ENCODE results near the gene MMEL1. TPM values are rescaled to one million over a fixed set of nuclear protein-coding genes. Genes with fewer than 3 reads are reported as not detected.

Gene MMEL1
- total RNA-seq, 6 donors from 2014 or later, result 2.9 to 5.5 (median 5.1) TPM; not detected in 2

DNA sequence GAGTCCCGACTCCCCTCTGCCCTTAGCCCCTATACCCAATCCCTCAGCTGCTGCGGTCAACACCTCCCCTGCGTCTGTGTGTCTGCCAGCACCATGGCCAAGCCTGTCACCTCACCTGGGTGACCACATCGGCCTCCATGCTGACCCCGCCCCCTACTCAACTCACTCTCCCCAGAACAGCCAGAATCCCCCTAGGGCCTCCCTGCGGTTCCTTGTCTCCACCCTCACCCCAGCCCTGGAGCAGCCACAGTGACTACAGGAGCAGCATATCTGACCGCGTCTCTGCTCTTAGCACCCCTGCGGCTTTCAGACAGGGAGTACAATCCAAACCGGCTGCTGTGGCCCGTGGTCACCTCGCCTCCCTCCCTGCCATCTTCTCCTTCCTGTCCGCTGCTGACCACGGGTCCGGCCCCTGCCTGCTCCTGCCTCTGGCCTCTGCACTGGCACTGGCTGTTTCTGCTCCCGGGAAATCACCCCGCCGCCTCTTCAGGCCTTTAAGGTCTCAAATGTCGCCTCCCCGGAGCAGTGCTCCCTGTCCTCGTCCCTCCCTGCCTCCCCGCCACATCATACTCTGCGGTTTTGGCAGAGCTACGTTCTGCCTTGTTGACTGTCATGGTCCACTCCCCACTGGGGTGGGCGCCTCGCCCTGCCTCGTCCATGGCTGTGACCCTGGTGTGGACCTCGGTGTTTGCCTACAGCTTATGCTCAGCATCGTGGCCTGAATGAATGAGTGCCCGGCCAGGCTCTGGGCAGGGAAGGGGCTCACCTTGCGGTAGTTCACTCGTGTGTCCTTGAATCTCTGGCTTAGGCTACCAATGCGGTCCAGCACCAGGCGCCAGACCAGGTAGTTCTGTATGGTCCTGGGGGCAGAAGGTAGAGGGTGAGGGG lies 35.1 kb downstream of the MMEL1 start:
- no peak for TF ChIP-seq EP300 (IDR thresholded peaks at IDR 0.05)
- no peak for TF ChIP-seq POLR2A (IDR thresholded peaks at IDR 0.05)
- Histone ChIP-seq H3K4me3 (no peak overlapping the region), H3K9me3 (peaks cover 0 to 4% (median 0%) of the 10 kb centered on the region in 4 donors), H3K4me1 (peaks cover 11 to 21% (median 17%) of the 10 kb centered on the region in 4 donors), H3K27me3 (no peaks in the 10 kb centered on the region), H3K27ac (no peak overlapping the region), H3K36me3 (no peaks in the 10 kb centered on the region)
- DNase-seq (peak in 1 of 2 donors; percentile 64), ATAC-seq (ENCODE audit: low FRiP score in 2 of 2) (no peak)
- 75 to 79% methylated on average over 24 to 34 of the region's 34 CpGs for WGBS, 2 donors

DNA sequence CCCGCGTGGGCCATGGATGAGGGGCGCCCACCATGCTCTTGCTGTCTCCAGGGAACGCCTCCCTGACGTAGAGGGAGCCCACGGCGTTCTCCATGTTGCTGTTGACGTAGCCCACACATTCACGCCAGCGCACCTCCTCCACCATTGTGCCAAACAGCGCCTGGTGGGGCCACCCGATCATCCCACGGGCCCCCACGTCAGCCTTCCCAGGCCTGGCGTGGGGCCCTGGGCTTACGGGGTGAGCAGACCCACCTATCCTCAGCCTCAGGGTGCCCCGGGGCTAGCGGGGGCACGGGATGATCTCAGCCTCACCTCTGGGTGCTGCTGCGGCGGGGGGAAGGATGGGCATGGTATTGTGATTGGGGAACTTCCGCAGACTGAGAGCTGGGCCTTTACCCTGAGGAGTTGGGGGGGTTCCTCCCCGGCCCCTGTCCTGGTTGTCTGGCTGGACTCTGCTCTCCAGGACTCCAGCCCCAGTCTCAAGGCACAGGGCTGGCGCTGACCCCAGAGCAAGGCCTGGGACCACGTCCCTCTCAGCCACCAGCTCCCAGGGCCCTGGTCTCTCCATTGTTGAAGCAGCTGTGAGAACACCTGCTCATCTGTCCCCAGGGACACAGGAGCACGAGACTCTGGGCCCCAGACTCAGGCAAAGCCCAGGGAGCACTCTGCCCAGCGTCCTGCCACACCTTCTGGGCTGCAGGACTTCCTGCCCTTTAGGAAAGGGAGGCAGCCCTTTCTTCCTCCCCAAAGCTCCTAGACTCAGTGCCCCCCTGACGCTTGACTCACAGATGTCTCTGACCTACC lies 36.1 kb downstream of the MMEL1 start:
- Histone ChIP-seq H3K27me3 (no peaks in the 10 kb centered on the region), H3K36me3 (no peaks in the 10 kb centered on the region), H3K9me3 (peaks cover 0 to 4% (median 0%) of the 10 kb centered on the region in 4 donors), H3K4me3 (no peak overlapping the region), H3K27ac (no peak overlapping the region), H3K4me1 (peaks cover 13 to 23% (median 18%) of the 10 kb centered on the region in 4 donors)
- 88 to 95% methylated on average over 1 to 26 of the region's 28 CpGs for WGBS, 2 donors
- ATAC-seq (ENCODE audit: low FRiP score in 2 of 2) (no peak), DNase-seq (peak in 1 of 2 donors; percentile 70)
- TF ChIP-seq, protein P1, sequence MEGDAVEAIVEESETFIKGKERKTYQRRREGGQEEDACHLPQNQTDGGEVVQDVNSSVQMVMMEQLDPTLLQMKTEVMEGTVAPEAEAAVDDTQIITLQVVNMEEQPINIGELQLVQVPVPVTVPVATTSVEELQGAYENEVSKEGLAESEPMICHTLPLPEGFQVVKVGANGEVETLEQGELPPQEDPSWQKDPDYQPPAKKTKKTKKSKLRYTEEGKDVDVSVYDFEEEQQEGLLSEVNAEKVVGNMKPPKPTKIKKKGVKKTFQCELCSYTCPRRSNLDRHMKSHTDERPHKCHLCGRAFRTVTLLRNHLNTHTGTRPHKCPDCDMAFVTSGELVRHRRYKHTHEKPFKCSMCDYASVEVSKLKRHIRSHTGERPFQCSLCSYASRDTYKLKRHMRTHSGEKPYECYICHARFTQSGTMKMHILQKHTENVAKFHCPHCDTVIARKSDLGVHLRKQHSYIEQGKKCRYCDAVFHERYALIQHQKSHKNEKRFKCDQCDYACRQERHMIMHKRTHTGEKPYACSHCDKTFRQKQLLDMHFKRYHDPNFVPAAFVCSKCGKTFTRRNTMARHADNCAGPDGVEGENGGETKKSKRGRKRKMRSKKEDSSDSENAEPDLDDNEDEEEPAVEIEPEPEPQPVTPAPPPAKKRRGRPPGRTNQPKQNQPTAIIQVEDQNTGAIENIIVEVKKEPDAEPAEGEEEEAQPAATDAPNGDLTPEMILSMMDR (IDR thresholded peaks at IDR 0.05), result no peak
- TF ChIP-seq POLR2A (IDR thresholded peaks at IDR 0.05) (no peak), EP300 (IDR thresholded peaks at IDR 0.05) (no peak), POLR2AphosphoS5 (IDR thresholded peaks at IDR 0.05) (no peak)

DNA sequence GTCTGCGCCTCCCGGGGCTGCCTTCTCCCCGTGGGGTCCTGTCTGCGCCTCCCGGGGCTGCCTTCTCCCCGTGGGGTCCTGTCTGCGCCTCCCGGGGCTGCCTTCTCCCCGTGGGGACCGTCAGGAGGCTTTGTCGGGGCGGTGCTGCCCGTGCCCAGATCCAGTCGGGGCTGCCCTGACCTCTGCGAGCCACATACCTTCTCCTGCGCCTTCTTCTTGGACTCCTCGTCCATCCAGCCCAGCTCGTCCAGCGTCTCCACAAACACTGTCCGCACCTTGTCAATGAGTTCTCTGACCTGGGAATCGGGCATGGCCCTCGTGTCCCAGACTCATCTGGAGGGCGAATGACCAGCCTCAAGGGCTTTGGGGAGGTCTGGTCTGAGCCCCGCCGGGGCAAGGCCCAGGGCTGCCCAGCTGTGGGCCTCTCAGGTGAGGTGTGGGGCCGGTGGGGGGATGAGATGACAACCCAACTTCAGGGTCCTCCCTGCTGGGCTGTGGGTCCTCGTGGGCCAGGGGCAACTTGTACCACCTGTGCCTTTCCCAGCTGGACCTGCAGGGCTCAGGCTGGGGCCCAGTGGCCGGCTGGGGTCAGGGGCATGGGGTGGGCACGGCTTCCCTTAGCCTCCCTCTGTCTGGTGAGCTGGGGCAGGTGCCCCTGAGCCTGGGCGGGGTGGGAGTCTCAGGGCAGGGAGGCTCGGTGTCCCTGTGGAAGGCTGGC lies 36.8 kb downstream of the MMEL1 start:
- peaks cover 13 to 23% (median 18%) of the 10 kb centered on the region in 4 donors for H3K4me1 ChIP-seq
- peaks cover 0 to 4% (median 0%) of the 10 kb centered on the region in 4 donors for H3K9me3 ChIP-seq
- 92% methylated on average over 21 to 27 of the region's 31 CpGs for WGBS, 2 donors
- no peaks in the 10 kb centered on the region for H3K36me3 ChIP-seq
- H3K27ac ChIP-seq, result no peak overlapping the region
- no peak for ATAC-seq (ENCODE audit: low FRiP score in 2 of 2)
- peak in 1 of 2 donors; percentile 77 for DNase-seq
- H3K4me3 ChIP-seq, result no peak overlapping the region
- TF ChIP-seq POLR2AphosphoS5 (IDR thresholded peaks at IDR 0.05) (no peak), POLR2A (IDR thresholded peaks at IDR 0.05) (no peak), EP300 (IDR thresholded peaks at IDR 0.05) (no peak)
- TF ChIP-seq, protein P1 (IDR thresholded peaks at IDR 0.05), result no peak
- no peaks in the 10 kb centered on the region for H3K27me3 ChIP-seq

DNA sequence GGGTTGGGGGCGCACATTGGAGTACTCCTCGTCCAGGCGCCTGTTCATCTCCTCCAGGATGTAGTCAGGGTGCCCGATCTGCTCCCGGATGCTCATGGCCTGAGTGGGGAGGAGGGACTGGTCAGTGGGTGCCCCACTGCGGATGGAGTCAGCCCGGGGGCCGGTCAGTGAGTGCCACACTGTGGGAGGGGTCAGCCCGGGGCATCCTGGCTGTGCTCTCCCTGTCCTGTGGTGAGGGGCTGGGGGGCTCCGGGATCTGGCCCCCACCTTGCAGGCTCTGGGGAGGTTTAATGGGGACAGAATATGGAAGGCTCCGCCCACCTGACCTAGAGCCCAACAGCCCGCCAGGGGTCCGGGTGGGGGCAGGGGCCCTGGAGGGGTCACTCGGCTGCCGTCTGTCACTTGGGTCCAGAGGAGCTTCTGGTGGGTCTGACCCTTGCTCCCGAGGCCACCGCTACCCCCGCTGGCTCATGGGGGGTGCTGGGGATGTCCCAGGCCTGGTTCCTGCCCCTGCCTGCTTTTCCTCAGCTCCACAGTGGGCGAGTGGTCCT lies 37.5 kb downstream of the MMEL1 start:
- H3K27ac ChIP-seq, result no peak overlapping the region
- ATAC-seq (ENCODE audit: low FRiP score in 2 of 2) (no peak), DNase-seq (peak in 1 of 2 donors; percentile 72)
- no peak overlapping the region for H3K4me3 ChIP-seq
- peaks cover 0 to 4% (median 0%) of the 10 kb centered on the region in 4 donors for H3K9me3 ChIP-seq
- H3K36me3 ChIP-seq, result no peaks in the 10 kb centered on the region
- TF ChIP-seq, protein P1 (IDR thresholded peaks at IDR 0.05), result no peak
- H3K27me3 ChIP-seq, result no peaks in the 10 kb centered on the region
- WGBS, 2 donors, result 80 to 81% methylated on average over 3 to 14 of the region's 19 CpGs
- H3K4me1 ChIP-seq, result peaks cover 13 to 23% (median 18%) of the 10 kb centered on the region in 4 donors
